Astrocyte of the hippocampus (primary cell): ENCODE measurements around the gene ASXL2.

ENCODE experiments used
- DNase-seq: peaks from one replicate; pipeline ENCODE4 v3.0.0; 2011; ENCODE audit warnings: low read depth, low spot score

The ASXL2 gene

DNA sequence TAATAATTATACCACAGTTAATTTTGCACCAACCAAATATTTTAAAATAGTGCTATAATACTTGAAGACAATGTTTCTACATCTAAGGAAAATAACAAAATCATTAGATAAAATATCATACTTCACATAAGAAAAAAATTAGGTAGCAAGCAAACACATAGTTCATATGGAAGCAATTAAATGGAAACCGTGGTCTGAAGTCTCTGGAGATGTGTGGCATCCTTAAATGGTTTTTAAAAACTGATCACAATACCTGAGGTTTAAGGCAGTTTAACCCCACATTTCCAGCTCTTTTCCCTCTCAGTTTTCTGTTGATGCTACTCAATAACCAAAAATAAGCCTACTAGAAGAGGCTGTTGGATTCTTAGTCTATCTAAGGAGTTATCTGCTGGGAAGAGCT lies 71.3 kb downstream of the ASXL2 start:
- DNase-seq, result no peak

DNA sequence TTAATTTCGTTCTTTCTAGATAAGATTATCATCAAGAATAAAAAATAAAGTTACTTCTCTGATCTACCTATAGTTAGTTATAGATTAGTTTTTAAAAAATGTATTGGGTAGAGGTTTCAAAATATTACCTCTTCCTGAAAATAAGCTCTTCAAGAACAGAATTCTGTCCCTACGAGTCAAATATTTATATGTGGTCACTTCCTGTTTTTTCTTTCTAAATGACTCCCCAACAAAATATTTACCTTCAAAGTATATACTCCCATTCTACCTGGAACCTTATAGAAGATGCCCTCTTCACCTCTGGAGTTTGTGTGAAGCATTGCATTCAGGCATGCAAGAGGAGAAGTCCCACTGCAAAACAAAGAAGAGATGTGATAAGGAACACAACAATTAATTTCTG lies 72.3 kb downstream of the ASXL2 start:
- no peak for DNase-seq

DNA sequence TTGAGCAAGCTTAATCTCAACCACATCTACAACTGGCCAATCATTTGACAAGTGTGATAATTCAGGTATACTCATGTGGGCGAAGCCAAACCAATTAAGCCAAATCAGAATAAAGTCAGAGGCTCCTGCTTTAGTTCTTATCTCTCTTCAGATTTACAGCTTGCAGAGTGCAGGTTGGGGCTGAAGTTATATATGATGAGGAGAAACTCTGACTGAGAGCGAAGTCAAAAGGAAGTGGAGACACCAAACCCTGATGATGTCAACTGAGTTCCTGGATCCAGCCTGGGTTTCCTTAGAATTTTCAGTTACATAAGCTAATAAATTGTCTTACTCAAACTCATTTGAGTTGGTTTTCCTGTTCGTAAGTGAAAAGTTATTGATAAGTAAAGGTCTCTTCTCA lies 73.9 kb downstream of the ASXL2 start:
- DNase-seq, result no peak

DNA sequence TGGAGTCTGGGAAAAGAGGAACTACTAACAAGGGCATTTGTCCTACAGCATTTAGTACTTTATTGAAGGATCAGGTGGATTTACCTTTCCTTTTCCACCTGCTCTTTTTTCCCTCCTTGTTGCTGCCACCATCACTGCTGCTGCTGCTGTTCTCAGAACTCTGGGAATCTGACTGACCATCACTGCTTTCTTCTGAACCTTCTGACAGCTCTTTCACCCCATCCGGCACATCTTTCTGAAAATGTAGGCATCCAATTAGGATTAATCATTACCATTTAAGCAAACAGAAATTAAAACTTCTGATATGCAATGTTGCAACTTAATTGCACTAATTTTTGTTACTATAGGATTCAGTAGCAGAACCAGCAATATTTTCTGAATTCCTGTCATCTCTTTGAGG lies 79.0 kb downstream of the ASXL2 start:
- DNase-seq, result no peak

DNA sequence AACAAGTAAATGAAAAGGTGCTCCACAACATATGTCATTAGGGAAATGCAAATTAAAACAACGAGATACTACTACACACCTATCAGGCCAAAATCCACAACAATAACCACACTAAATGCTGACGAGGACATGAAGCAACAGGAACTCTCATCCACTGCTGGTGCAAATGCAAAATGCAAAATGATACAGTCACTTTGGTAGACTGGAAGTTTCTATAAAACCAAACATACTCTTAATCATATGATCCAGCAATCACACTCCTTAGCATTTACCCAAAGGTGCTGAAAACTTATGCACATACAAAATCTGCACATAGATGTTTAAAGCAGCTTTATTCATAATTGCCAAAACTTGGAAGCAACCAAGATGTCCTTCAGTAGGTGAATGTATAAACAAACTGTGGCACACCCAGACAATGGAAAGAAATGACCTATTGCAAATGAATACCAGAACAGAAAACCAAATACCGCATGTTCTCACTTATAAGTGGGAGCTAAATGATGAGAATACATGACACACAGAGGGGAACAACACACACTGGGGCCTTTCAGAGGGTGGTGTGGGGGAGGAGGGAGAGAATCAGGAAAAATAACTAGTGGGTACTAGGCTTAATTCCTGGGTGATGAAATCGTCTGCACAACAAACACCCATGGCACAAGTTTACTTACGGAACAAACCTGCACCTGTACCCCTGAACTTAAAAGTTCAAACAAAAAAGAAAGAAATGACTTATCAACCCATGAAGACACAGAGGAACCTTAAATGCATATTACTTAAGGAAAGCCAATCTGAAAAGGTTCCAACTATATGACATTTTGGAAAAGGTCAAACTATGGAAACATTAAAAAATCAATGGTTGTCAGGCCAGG lies 80.4 kb downstream of the ASXL2 start:
- DNase-seq, result no peak

DNA sequence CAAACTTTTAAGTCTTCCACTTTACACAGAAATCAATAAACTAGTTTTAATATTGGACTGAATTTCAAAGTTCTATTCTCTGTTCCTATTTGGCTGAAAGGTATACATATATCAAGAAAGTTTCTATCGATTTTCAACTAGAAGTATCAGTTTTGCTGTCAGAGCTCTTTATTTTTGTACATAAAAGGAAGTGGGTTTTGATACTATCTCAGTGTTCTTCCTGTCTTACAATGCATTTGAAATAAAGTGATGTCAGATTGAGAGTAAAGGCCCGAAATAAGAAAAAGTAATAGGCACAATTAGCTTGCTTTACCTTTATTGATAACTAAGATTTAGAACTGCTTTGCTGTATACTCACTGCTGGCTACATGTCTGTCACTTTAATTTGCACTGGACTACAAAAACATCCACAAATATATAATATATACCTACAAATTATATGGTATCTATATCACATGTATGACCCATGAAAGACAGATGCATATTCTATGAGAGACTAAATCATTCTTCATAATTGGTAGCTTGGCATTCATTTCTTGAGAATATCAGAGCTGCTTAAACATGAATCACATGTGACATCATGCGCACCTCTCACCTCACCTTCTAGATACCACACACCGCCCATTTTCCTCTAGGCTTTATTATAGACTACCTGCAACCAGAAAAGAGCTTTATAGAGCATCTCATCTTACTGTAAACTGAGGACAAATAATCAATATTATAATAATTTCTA lies 83.6 kb downstream of the ASXL2 start:
- DNase-seq, result no peak

DNA sequence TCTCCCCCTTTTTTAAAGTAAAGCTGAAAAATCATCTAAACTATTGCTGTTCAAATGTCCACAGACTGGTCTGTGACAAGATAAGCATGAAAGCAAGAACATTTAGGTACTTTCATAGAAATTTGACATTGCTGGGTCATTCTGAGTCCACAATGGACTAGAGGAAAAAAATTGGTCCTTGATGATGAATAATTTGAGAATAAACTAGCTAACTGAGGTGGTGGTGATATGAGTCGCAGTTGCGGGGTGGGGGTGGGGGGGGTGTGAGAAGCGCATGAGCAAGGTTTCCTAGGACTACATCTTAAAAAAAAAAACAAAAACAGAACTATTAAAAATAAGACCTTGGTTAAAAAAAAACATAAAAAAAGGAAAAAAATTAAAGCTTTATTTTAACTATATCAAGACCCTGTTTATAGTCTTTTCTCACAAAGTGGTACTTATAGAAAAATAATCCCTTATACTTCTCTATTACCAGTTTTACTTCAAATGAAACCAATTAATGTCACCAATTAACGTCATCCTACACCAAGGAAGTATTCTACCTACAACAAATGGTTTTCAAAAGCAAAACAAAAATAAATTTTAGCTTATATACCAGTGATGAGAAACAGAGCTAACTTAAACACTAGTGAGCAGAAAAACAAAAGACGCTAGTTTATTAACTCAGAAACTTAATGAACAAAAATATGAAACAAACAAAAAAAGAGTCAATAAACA lies 88.1 kb downstream of the ASXL2 start:
- DNase-seq, result no peak

DNA sequence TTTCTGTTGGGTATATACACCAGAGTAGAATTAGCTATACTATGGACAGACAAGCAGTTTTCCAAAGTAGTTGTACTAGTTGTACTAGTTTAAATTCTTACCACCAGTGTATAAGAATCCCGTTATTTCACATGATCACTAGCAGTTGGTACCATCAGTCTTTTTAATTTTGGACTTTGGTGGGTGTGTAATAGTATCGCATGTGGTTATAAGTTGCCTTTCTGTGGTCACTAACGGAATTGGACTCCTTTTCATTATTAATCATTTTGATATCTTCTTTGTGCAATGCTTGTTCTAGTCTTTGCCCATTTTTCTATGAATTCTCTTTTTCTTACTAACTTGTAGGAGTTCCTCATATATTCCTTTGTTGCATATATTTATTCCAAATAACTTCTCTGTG lies 89.8 kb downstream of the ASXL2 start:
- no peak for DNase-seq

DNA sequence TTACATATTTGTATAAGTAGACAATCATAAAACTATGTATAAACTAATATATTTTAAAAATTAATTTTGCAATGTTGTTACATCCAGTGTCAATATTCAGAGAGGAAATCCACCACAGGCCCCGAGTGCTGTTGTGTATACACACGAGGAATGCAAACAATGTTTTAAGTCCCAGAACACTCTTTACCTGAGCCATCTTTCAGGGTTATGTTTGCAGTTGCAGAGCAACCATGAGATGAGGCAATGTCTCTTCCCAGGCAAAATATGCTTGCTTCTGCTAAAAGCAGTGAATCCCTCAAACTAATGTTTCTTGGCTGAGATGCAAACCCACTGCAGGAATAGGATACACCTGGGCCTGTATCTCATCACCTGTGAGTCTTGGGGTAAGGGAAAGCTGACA lies 91.3 kb downstream of the ASXL2 start:
- DNase-seq, result no peak

DNA sequence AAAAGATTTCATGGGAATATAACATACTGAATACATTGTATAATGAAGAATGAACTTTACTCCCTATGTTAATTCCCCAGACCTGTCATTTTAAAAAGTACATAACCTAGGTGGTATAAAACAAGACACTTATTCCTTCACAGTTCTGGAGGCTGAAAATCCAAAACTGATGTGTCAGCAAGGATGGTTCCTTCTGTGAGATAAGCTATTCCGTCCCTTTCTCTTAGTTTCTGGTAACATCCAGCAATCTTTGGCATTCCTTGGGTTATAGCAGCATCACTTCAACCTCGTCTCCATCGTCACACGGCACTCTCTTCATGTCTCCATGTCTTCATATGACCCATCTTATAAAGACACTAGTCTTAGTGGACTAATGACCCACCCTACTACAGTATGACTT lies 93.9 kb downstream of the ASXL2 start:
- DNase-seq, result no peak

DNA sequence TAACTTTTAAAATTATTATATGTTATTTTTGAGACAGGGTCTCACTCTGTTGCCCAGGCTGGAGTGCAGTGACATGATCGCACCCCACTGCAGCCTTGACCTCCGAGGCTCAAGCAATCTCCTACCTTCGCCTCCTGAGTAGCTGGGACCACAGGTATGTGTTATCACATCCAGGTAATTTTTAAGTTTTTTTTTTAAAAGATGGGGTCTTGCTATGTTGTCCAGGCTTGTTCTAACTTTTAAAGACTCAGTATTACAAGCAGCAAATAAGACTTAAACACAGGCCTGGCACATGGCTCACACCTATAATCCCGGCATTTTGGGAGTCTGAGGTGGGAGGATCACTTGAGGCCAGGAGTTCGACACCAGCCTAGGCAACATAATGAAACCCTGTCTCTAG lies 101.2 kb downstream of the ASXL2 start:
- no peak for DNase-seq

DNA sequence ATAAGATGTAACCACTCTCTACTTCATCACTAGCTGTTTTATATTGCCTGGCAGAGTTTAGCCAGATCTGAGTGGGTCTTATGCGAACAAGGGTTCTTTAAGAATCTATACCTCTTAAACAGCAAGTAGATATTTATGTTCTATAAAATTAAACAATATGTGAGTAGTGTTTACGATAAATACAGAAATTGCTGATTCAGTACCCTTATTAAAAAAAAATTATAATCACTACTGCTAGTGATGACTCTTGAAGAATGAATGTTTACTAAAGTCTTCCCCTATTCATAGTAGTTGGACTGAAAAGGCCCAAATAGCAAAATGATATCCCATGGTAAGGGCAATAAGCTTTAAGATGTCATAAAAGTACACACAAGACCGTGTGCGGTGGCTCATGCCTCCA lies 106.2 kb downstream of the ASXL2 start:
- DNase-seq, result no peak

DNA sequence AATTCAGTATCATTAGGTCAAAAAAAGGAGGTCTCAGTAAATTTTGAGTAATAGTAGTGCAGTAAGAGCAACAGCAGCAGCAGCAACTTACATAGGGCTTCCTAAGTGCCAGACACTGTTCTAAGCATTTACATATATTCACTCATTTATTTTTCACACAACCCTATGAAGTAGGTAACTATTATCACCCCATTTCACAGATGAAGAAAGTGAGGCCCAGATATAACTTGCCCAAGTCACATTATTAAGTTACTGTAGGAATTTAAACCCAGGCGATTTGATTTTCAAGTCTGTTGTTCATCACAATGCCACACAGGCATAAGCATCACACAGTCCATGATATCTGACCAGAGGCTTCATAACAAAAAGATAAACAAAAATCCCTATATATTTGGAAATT lies 114.7 kb downstream of the ASXL2 start:
- DNase-seq, result no peak

DNA sequence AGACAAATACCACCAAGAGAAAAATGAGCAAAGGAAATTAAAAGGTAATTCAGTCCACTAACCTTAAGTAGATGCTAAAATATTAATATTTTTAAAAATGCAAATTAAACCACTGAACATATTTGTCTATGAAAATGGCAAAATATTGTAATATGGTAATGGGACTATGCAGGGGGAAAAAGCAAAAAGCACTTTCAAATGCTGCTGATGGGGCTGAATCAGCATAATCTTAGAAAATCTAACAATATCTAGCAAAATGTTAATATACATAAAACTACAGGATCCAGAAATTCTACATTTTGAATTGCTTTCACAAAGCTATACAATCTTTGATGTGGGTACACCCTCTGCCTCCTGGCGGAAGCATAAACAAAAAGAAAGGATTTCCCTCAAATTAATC lies 118.0 kb downstream of the ASXL2 start:
- DNase-seq, result no peak

DNA sequence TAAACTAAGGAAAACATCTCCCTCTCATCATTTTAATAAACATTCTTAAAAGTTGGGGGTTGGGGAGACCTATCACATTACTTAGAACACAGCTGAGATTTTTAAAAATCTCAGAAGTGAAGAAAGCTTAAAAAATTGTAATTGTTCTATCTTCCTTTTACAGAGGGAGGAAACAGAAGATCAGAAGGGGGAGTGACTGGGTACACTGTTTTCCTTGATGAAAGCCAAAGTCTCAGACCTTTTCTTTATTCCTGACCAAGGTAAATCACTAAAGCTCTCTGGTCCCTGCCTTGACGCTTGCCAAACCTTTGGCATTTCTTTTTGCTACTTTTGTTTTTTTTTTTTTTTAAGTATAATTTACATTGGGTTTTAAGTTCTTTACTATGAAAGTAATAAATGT lies 119.9 kb downstream of the ASXL2 start:
- DNase-seq, result no peak

DNA sequence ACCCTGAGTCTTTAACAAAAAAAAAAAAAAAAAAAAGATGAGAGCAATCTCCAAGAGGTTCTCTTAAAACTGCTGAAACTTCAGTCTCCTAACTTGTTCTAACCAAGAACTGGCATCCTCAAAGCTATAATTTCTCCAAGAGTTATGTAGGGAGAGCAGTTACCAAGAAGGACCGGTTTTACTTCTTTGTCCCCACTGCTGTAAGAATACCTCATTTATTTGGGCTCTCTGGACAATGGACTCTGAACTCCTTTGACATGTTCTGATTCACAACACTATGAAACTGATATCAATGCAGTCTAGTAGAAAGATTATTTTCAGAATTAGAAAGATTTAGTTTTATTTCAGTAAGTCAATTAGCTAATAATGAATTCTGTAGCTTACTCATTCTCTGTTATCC lies 120.4 kb downstream of the ASXL2 start:
- DNase-seq, result no peak

DNA sequence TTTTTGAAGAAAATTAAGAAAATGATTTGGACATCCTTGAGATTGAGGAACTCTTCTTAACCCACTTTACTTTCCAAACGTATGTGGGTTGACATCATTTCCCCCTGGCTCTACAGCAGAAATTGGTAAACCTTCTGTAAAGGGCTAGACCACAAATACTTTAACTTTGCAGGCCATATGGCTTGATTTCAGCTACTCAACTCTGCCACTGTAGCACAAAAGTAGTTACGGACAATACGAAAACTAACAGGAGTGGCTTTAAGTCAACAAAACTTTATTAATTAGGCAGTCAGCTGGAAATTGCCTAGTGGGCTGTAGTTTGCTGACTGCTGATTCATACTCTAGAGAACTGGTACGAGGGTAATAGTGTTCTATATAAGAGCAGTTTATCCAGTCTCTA lies 121.8 kb downstream of the ASXL2 start:
- peak; percentile 67 for DNase-seq

DNA sequence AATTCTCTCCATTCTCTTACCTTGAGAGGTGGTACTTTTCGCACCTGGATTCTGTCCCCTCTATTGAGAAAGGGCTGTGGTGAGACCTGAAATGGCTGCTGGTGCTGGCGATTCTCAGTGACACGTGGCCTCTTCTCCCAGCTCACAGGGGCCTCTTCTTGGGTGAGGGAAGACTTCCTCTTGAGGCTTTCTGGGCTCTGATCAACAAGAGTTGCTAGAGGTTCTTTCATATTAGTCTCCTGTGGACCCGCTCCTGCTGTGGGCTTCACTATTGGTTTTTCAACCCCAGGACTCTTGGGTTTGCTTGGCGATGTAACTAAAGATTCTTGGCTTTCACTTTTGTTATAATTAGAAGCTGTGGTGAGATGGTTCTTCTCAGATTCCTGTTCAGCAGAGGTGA lies 128.6 kb downstream of the ASXL2 start:
- no peak for DNase-seq

DNA sequence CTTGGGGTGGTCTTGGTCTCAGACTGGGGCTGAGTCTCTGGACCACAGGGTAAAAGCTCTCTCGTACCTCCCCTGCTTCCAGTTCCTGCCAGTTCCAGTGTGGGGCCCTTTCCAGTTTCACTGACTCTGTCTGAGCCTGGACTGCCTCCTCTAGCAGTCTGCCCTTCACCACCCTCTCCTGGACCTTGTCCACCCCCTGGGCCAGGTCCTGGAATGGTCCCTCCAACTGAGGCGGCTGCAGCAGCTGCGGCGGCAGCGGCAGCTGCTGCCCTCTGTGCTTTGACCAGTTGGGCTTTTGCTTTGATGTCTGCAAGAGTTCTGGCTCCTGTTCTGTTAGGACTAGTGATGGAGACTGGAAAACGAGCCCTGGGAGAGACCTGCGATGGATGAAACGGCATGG lies 134.2 kb downstream of the ASXL2 start:
- DNase-seq, result no peak

DNA sequence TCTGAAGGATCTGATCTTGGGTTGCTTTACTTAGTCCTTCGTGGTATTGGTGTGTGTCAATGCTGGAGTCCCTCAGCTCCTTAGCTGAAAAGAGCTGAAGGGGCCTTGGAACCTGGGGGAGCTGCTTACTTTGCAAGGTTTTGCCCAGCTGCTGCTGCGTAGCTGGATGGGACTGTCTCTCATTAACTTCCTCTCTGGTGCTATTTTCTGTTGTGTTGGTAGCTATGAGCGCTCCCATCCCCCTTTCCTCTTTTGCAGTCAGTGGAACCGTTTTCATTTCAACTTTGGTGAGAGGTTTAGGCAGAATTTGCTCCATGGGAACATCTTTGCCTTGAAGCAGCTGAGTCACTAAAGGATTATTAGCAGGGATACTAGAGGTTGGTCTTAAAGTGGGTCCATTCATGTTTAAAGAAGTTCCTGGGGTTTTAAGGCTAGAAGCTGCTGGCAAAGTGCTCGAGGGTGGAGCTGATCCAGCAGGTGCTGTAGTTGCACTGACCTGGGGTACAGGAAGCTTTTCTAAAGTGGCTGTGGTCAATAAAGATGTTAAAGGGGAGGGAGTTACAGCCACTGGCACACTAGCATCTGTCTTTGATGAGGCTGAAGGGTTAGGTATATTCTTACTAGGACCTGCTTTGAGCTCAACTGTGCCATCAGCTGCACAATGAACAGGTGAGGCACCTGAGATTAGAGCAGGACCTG lies 135.0 kb downstream of the ASXL2 start:
- no peak for DNase-seq

DNA sequence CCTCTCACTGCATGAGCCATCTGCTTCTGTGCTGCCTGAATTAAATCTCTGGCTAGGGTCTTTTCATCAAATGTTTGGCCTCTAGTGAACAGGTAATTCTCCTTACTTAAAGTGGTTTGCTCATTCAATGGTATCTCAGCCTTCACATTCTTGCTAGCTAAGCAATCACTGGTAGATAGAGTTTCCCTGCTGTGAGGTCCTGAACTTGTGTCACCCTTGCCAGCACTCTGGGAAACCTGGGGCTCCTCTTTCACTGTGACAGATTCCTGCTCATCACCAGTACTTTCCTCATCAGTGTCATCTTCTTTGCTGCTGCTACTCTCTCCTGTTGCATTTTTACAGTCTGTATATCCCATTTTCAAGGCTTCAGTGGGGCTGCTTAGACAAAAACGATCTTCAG lies 135.8 kb downstream of the ASXL2 start:
- no peak for DNase-seq

DNA sequence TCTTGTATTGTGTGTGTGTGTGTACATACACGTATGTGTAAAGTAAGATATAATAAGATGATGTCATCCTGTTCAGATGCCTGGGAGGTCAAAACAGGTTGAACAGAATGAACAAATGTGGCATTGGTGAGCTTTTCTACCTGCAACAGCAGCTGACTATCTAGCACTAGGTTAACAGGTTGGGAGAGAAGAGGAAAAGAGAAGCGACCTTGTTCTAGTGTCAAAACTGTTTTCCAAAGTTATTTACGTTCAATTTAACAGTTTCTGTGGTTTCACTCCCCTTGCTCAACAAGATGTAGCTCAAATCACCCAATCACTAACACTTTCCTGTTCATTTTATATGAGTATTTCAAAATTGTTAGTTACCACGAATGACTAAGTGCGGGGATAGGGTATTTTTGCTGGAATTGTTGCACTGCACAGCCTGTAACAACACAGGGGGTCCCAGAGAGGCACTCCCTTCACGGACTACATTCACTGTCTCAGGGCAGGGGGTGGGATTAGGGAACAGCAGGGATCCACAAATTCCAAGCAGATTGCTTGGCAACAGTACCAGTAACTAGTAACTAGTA lies 137.4 kb downstream of the ASXL2 start:
- peak; percentile 48 for DNase-seq
